ENCODE results near the gene KRTAP10-10.
"Not testable (repeated sequence)": the region's sequence is repeated elsewhere in the genome, so short reads cannot be mapped to it uniquely, and the experiment has no call there.

GRCh38 chr21:44610157-44610843 lies 26.9 kb upstream of the KRTAP10-10 start:
- TF ChIP-seq CTCF (IDR thresholded peaks at IDR 0.05); EZH2 (IDR thresholded peaks at IDR 0.05; ENCODE audit: borderline replicate concordance, insufficient read depth, low read depth, low read length, poor library complexity, severe bottlenecking): not testable (repeated sequence)

All from B cell (primary cell).